K562 (cell line): Measurements from ENCODE around the gene PIGB. TPM values are rescaled to one million over a fixed set of nuclear protein-coding genes. Genes with fewer than 3 reads are reported as not detected.
A peak's percentile ranks its signal among the peaks of the same experiment; 100 is the strongest.

Source experiments
- ATF1 ChIP-seq, 2 experiments: fragments of 450-650 bp in 1 of 2; IDR thresholded peaks; 2 replicates each; pipeline ENCODE4 v1.6.1; 2016; ENCODE audit warnings: missing compliant biosample characterization in 1 of 2, missing genetic modification characterization in 1 of 2
- C11orf30 ChIP-seq: fragments of 450-650 bp; IDR thresholded peaks from 2 replicates; pipeline ENCODE4 v1.6.1; 2016; ENCODE audit warnings: low read depth, mild to moderate bottlenecking
- CTCFL ChIP-seq: IDR thresholded peaks from 2 replicates; pipeline ENCODE4 v1.6.1; 2011; ENCODE audit warnings: borderline replicate concordance, low read depth, mild to moderate bottlenecking, moderate library complexity, low read length; ENCODE audit not compliant: insufficient read depth, poor library complexity, severe bottlenecking
- CXXC5 ChIP-seq: fragments of 250-450 bp; sonication (Bioruptor Pico); IDR thresholded peaks from 2 replicates; pipeline ENCODE4 v1.8.0; 2022; ENCODE audit warnings: inconsistent platforms, mild to moderate bottlenecking, moderate library complexity
- FOSL1 ChIP-seq: fragments of 200-800 bp; sonication (Bioruptor generic); conservative IDR thresholded peaks from 2 replicates; pipeline ENCODE4 v1.6.1; 2016; ENCODE audit warnings: missing genetic modification characterization, missing compliant biosample characterization
- GATAD2A ChIP-seq: fragments of 450-650 bp; IDR thresholded peaks from 2 replicates; pipeline ENCODE4 v1.6.1; 2017
- HDAC2 ChIP-seq: fragments of 450-650 bp; IDR thresholded peaks from 2 replicates; pipeline ENCODE4 v1.6.1; 2016; ENCODE audit warnings: mild to moderate bottlenecking
- MAFG ChIP-seq: fragments of 450-650 bp; conservative IDR thresholded peaks from 2 replicates; pipeline ENCODE4 v1.6.1; 2016; ENCODE audit warnings: missing genetic modification characterization, missing compliant biosample characterization
- PCBP1 ChIP-seq: fragments of 200-400 bp; formaldehyde crosslinking; IDR thresholded peaks from 2 replicates; pipeline ENCODE4 v1.6.1; 2018; ENCODE audit warnings: mild to moderate bottlenecking, low read depth, low read length; ENCODE audit not compliant: poor library complexity, severe bottlenecking
- RBM22 ChIP-seq: fragments of 200-400 bp; formaldehyde crosslinking; IDR thresholded peaks from 2 replicates; pipeline ENCODE4 v1.6.1; 2018; ENCODE audit warnings: low read length, low read depth; ENCODE audit not compliant: poor library complexity, severe bottlenecking
- RREB1 ChIP-seq: fragments of 250-450 bp; sonication (Bioruptor Pico); IDR thresholded peaks from 2 replicates; pipeline ENCODE4 v1.4.0; 2020
- SP1 ChIP-seq: sonication (generic); formaldehyde crosslinking; IDR thresholded peaks from 2 replicates; pipeline ENCODE4 v1.8.1; 2022; ENCODE audit warnings: mild to moderate bottlenecking, missing genetic modification reagents
- ZNF124 ChIP-seq: sonication (generic); formaldehyde crosslinking; IDR thresholded peaks from 2 replicates; pipeline ENCODE4 v1.8.1; 2022; ENCODE audit warnings: missing genetic modification reagents
- ZNF224 ChIP-seq: sonication (generic); formaldehyde crosslinking; IDR thresholded peaks from 2 replicates; pipeline ENCODE4 v1.8.0; 2022; ENCODE audit warnings: mild to moderate bottlenecking, missing genetic modification reagents
- ZNF311 ChIP-seq: fragments of 250-450 bp; sonication (Bioruptor Pico); IDR thresholded peaks from 2 replicates; pipeline ENCODE4 v1.4.0; 2020; ENCODE audit warnings: mild to moderate bottlenecking, moderate library complexity
- ZNF347 ChIP-seq: fragments of 450-650 bp; formaldehyde crosslinking; IDR thresholded peaks from 2 replicates; pipeline ENCODE4 v1.4.0; 2020; ENCODE audit warnings: low read depth, mild to moderate bottlenecking, moderate library complexity
- ZNF717 ChIP-seq: fragments of 250-450 bp; sonication (Bioruptor Pico); IDR thresholded peaks from 2 replicates; pipeline ENCODE4 v1.5.0; 2021
- ZNF785 ChIP-seq: fragments of 250-450 bp; sonication (Bioruptor Pico); IDR thresholded peaks from 2 replicates; pipeline ENCODE4 v1.4.0; 2020; ENCODE audit warnings: mild to moderate bottlenecking
- polyA plus RNA-seq, 8 experiments: library from polyadenylated mRNA; depleted of rRNA in 4 of 8; stranded (reverse) in 5 of 8; unstranded in 3 of 8; fragments of >200 nt; fragmentation: Nextera tagmentation in 2 of 8; fragmentation: Illumina TruSeq in 1 of 8; extraction: Ambion mirVana in 2 of 8; extraction: Trizol in 1 of 8; gene quantifications; 2 replicates each; pipeline versions ENCODE4 v1.2.1 to v1.2.3, GENCODE V29; 2011 to 2014; ENCODE audit warnings: inconsistent platforms in 1 of 8, missing spikeins in 1 of 8
- total RNA-seq, 7 experiments: library from RNA; depleted of rRNA in 6 of 7; stranded (reverse); fragments of >200 nt in 6 of 7; fragmentation: Illumina TruSeq in 2 of 7; extraction: Trizol in 2 of 7; gene quantifications; 2 replicates each; pipeline versions ENCODE4 v1.2.1 to v1.2.3, GENCODE V29; 2011 to 2021; ENCODE audit warnings: low replicate concordance in 1 of 7
- TF ChIP-seq, protein P1 (sequence below): sonication (generic); IDR thresholded peaks from 2 replicates; pipeline ENCODE4 v1.6.1; 2016
- TF ChIP-seq, protein P2 (sequence below): fragments of 450-650 bp; formaldehyde crosslinking; IDR thresholded peaks from 2 replicates; pipeline ENCODE4 v1.4.0; 2020; ENCODE audit warnings: mild to moderate bottlenecking

The PIGB gene
- total and polyA plus RNA-seq, 9 of the 15 experiments (the other 6 are each of a cell fraction or from before 2014, with no cell fraction given) = 9.9 to 32.3 (median 18.2) TPM

DNA sequence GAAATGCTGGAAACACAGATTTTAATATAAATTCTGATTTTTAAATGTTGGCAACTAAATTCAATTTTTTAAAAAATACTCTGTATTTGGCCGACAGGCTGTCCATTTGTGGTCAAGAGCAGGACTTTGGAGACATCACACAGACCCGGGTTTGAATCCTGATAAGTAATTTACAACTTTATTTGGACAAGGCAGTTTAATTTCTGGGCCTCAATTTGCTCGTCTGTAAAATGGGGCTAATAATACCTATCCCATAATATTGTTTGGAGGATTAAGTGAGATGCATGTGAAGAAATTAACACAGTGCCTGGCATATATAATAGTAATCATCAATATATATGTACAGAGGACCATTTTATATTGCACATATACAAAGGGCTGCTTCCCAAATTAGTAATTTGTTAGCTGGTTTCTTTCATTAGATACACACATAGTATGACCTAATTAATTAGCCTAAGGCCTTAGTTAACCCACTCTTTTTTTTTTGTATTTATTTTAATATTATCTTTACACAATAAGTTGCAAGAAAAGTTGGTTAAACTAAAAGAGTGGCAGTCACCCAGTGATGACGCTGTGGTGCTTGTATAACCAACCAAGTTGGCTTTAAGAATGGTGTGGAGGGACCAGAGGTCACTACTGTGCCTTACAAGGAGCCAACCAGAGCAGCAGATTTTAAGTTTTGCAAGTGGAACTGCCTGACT is 665 bp downstream of the PIGB start (continued):
- TF ChIP-seq HDAC2 (peak; percentile 98), RBM22 (no peak), CTCFL (no peak), CXXC5 (no peak), ATF1 (CRISPR knock-in tag; IDR thresholded peaks at IDR 0.05) (no peak), ATF1 (tag; IDR thresholded peaks at IDR 0.05) (peak; percentile 63), C11orf30 (peak; percentile 45), ZNF347 (CRISPR knock-in tag) (no peak), ZNF224 (CRISPR knock-in tag) (no peak), ZNF717 (CRISPR knock-in tag) (no peak), ZNF785 (CRISPR knock-in tag) (no peak), RREB1 (CRISPR knock-in tag) (no peak), ZNF124 (CRISPR knock-in tag) (no peak), ZNF311 (CRISPR knock-in tag) (no peak), GATAD2A (no peak), PCBP1 (no peak), MAFG (tag) (no peak), SP1 (CRISPR knock-in tag) (no peak), FOSL1 (0 out of 2 replicates have a peak, but pooled peaks have one; percentile 8)
- TF ChIP-seq, protein P1, sequence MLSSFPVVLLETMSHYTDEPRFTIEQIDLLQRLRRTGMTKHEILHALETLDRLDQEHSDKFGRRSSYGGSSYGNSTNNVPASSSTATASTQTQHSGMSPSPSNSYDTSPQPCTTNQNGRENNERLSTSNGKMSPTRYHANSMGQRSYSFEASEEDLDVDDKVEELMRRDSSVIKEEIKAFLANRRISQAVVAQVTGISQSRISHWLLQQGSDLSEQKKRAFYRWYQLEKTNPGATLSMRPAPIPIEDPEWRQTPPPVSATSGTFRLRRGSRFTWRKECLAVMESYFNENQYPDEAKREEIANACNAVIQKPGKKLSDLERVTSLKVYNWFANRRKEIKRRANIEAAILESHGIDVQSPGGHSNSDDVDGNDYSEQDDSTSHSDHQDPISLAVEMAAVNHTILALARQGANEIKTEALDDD = no peak
- TF ChIP-seq, protein P2, sequence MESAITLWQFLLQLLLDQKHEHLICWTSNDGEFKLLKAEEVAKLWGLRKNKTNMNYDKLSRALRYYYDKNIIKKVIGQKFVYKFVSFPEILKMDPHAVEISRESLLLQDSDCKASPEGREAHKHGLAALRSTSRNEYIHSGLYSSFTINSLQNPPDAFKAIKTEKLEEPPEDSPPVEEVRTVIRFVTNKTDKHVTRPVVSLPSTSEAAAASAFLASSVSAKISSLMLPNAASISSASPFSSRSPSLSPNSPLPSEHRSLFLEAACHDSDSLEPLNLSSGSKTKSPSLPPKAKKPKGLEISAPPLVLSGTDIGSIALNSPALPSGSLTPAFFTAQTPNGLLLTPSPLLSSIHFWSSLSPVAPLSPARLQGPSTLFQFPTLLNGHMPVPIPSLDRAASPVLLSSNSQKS = no peak
